Stimulated activated CD8-positive, alpha-beta memory T cell treated with anti-CD3 and anti-CD28 coated beads, Interleukin-2, amount 100 ng/mL, for 1 hour (primary cell): ENCODE results near the gene BMP5.

Experiments used
- DNase-seq, 2 donors: peaks; one replicate each; pipeline ENCODE4 v3.0.0-alpha.2; 2020; ENCODE audit warnings: low read depth in 2 of 2

The BMP5 gene

DNA sequence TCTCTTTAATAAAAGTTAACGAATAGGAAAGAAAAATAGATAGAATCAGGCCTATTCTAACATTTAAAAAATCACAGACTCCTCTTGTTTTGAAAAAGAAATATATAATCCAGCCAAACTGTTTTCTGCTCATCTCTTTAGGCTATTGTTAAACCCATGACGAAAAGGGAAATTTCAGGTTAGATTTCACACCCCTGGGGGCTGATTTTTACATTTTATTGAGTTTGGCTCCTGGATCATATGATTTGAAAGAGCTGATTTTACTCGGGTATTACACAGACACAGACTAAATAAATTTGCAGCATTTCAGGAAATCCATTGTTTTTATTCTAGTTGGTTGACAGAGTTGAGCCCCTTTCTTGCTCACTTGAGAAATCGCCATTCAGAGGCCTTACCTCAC is 160.6 kb downstream of the BMP5 start:
- DNase-seq: no peak

GRCh38 chr6:55713436-55713835 is 162.0 kb downstream of the BMP5 start:
- no peak for DNase-seq

DNA sequence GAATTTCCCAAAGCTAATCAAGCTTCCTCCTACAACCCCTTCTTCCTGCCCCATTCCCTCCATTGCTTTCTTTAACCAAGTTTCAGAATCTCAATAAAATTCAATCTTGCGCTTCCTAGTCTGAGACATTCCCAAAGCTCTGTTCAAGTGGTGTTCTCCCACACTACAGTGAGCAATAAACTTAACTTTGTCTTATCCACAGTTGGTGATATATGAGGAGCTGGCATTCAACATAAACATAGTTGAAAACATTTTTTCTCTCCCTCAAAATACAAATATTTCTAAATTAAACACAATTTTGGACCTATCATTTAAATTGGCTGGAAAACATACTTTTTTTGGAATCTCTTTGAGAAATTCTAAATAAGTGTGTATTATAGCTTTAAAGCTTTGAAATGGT is 166.7 kb downstream of the BMP5 start:
- no peak for DNase-seq

- no peak for DNase-seq
Measured at GRCh38 chr6:55705451-55706440, 169.6 kb downstream of the BMP5 start.

GRCh38 chr6:55704421-55704820 is 171.0 kb downstream of the BMP5 start:
- no peak for DNase-seq
